Smooth muscle cell (in vitro differentiated cells): ENCODE results near the gene USP17L15. TPM values are rescaled to one million over a fixed set of nuclear protein-coding genes. Genes with fewer than 3 reads are reported as not detected.

Experiments
- polyA plus RNA-seq: library from polyadenylated mRNA; unstranded; fragments of >200 nt; fragmentation: Nextera tagmentation; extraction: Ambion mirVana; gene quantifications from 2 replicates; pipeline ENCODE4 v1.2.1, GENCODE V29; 2016
- total RNA-seq: library from RNA; depleted of rRNA; stranded (reverse); fragments of >200 nt; gene quantifications from 2 replicates; pipeline ENCODE4 v1.2.3, GENCODE V29; 2014

Gene USP17L15
- total and polyA plus RNA-seq, 2 experiments from 2014 or later = not detected

Other genes starting within 250 kb of the USP17L15 start
- not detected in 2 replicates for gene FAM90A26, start 64.0 kb upstream of the USP17L15 start, total RNA-seq
- not detected in 2 replicates for gene FAM90A26, start 64.0 kb upstream of the USP17L15 start, polyA plus RNA-seq
- gene USP17L10, start 23.7 kb upstream of the USP17L15 start, total RNA-seq = not detected in 2 replicates
- not detected in 2 replicates for gene USP17L10, start 23.7 kb upstream of the USP17L15 start, polyA plus RNA-seq
- not detected in 2 replicates for gene USP17L11, start 19.0 kb upstream of the USP17L15 start, total RNA-seq
- gene USP17L11, start 19.0 kb upstream of the USP17L15 start, polyA plus RNA-seq = not detected in 2 replicates
- gene USP17L12, start 14.2 kb upstream of the USP17L15 start, total RNA-seq = not detected in 2 replicates
- gene USP17L12, start 14.2 kb upstream of the USP17L15 start, polyA plus RNA-seq = not detected in 2 replicates
- not detected in 2 replicates for gene USP17L13, start 9.5 kb upstream of the USP17L15 start, total RNA-seq
- not detected in 2 replicates for gene USP17L13, start 9.5 kb upstream of the USP17L15 start, polyA plus RNA-seq
- gene USP17L17, start 9.5 kb downstream of the USP17L15 start, total RNA-seq = not detected in 2 replicates
- not detected in 2 replicates for gene USP17L17, start 9.5 kb downstream of the USP17L15 start, polyA plus RNA-seq
- not detected in 2 replicates for gene USP17L18, start 14.2 kb downstream of the USP17L15 start, total RNA-seq
- gene USP17L18, start 14.2 kb downstream of the USP17L15 start, polyA plus RNA-seq = not detected in 2 replicates
- not detected in 2 replicates for gene USP17L19, start 19.0 kb downstream of the USP17L15 start, total RNA-seq
- not detected in 2 replicates for gene USP17L19, start 19.0 kb downstream of the USP17L15 start, polyA plus RNA-seq
- gene USP17L20, start 23.7 kb downstream of the USP17L15 start, total RNA-seq = not detected in 2 replicates
- gene USP17L20, start 23.7 kb downstream of the USP17L15 start, polyA plus RNA-seq = not detected in 2 replicates
- not detected in 2 replicates for gene USP17L21, start 28.5 kb downstream of the USP17L15 start, total RNA-seq
- not detected in 2 replicates for gene USP17L21, start 28.5 kb downstream of the USP17L15 start, polyA plus RNA-seq
- not detected in 2 replicates for gene USP17L22, start 33.2 kb downstream of the USP17L15 start, total RNA-seq
- gene USP17L22, start 33.2 kb downstream of the USP17L15 start, polyA plus RNA-seq = not detected in 2 replicates
- gene USP17L24, start 90.8 kb downstream of the USP17L15 start, total RNA-seq = not detected in 2 replicates
- gene USP17L24, start 90.8 kb downstream of the USP17L15 start, polyA plus RNA-seq = not detected in 2 replicates
- not detected in 2 replicates for gene USP17L25, start 95.5 kb downstream of the USP17L15 start, total RNA-seq
- gene USP17L25, start 95.5 kb downstream of the USP17L15 start, polyA plus RNA-seq = not detected in 2 replicates
- not detected in 2 replicates for gene USP17L26, start 100.3 kb downstream of the USP17L15 start, total RNA-seq
- gene USP17L26, start 100.3 kb downstream of the USP17L15 start, polyA plus RNA-seq = not detected in 2 replicates
- not detected in 2 replicates for gene USP17L5, start 105.0 kb downstream of the USP17L15 start, total RNA-seq
- not detected in 2 replicates for gene USP17L5, start 105.0 kb downstream of the USP17L15 start, polyA plus RNA-seq
- gene USP17L27, start 109.8 kb downstream of the USP17L15 start, total RNA-seq = not detected in 2 replicates
- gene USP17L27, start 109.8 kb downstream of the USP17L15 start, polyA plus RNA-seq = not detected in 2 replicates
- gene USP17L28, start 114.5 kb downstream of the USP17L15 start, total RNA-seq = not detected in 2 replicates
- gene USP17L28, start 114.5 kb downstream of the USP17L15 start, polyA plus RNA-seq = not detected in 2 replicates
- gene USP17L29, start 119.3 kb downstream of the USP17L15 start, total RNA-seq = not detected in 2 replicates
- gene USP17L29, start 119.3 kb downstream of the USP17L15 start, polyA plus RNA-seq = not detected in 2 replicates
- gene USP17L30, start 128.7 kb downstream of the USP17L15 start, total RNA-seq = not detected in 2 replicates
- not detected in 2 replicates for gene USP17L30, start 128.7 kb downstream of the USP17L15 start, polyA plus RNA-seq
- gene DEFB131A, start 210.0 kb downstream of the USP17L15 start, total RNA-seq = not detected in 2 replicates
- gene DEFB131A, start 210.0 kb downstream of the USP17L15 start, polyA plus RNA-seq = not detected in 2 replicates